ENCODE measurements around the gene MRFAP1L1. TPM values are rescaled to one million over a fixed set of nuclear protein-coding genes. Genes with fewer than 3 reads are reported as not detected.

MRFAP1L1 gene
- polyA plus RNA-seq, 2 donors = 47.1 to 54.9 TPM

DNA sequence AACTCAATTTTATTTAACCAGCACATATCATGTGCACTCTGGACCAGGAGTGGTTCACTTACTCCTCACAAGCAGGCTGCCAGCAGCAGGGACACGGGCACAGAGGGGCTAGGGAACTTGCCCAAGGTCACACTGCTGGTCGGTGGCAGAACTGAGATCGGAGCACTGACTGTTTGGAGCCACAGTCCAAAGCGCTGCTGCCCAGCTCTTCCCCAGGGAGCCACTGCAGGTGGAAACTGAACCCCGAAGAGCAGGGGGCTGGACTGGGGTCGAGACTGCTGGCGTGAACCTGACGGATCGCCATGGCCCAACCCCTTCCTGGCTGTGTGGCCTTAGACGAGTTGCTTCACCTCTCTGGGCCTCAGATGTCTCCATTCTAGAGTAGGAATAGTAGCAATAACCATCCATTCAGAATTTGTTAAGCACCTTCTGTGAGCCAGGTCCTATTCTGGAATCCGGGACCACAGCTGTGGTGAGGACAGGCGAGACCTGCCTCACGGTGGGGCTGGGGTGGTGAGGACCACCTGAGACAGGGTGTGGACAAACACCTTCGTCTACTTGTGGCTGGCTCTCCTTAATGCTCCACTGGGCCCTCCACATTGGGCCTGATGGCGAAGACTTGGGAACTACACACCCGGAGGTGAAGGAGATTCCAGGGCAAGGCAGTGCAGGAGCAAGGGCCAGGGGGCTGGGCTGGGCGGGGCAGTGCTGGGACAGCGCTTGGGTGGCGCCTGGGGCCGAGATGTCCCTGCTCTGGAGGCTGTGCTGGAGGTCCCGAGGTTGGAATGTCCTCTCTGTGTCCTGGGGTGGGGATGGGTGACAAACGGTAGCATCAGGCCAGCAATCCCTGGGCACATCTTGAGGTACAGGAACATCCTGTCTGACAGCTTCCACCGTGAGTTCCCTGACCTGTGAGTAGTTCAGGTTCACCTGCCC, 40.9 kb upstream of the MRFAP1L1 start:
- Histone ChIP-seq H3K4me1 (ENCODE audit: control insufficient read depth in 2 of 2, insufficient read depth in 2 of 2, low read length in 1 of 2) (peaks cover 8 to 43% of the 10 kb centered on the region in 2 donors), H3K36me3 (ENCODE audit: control insufficient read depth in 2 of 2, insufficient read depth in 2 of 2, low read length in 1 of 2) (no peaks in the 10 kb centered on the region), H3K9me3 (ENCODE audit: control insufficient read depth in 2 of 2, insufficient read depth in 1 of 2, low read depth in 1 of 2, low read length in 1 of 2) (no peaks in the 10 kb centered on the region), H3K4me3 (ENCODE audit: low read depth in 1 of 2, low read length in 2 of 2) (no peak overlapping the region), H3K27ac (ENCODE audit: low read depth in 2 of 2, low read length in 1 of 2) (peak overlapping the region; percentile 91 to 96), H3K27me3 (ENCODE audit: control insufficient read depth in 1 of 2, insufficient read depth in 2 of 2, low read length in 2 of 2) (no peaks in the 10 kb centered on the region)
- WGBS, 2 donors = 71 to 78% methylated on average over 23 of the region's 23 CpGs

DNA sequence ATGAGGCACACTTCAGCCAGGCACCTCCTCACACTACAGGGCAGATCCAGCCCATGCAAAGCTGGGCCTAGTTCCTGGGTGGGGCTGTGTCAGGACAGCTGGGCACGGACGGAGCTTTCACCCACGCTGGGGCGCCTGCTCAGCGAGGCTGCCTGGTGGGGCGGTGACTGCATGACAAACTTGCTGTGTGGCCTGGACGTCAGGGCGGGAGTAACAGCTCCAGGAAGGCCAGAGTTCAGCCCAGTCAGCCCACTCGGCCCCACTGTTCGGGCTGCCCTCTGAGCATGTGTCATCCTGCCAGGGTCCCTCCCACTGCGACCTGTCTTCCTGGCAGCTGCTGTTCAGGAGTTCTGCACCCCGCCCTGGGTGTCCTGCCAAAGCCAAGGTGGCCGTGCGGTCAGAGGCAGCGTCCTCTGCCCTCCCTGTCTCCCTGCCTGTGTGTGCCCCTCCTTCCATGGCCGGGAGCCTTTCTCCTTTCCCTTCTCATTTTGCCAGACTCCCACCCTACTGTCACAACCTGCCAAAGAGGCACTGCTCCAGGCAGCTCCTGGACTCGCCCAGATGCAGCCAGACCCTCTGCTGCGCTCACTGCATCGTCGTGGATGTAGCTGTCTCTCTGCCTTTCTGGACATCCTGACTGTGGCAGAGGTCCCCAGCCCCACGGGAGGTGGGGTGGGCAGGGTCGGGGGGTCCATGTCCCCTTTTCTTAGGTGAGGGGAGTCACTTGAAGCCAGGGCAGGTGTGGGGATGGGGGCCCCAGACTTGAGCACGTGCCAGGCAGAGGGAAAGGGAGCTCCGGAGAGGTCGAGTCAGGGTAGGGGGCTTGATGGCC, 39.9 kb upstream of the MRFAP1L1 start:
- no peaks in the 10 kb centered on the region for H3K36me3 ChIP-seq (ENCODE audit: control insufficient read depth in 2 of 2, insufficient read depth in 2 of 2, low read length in 1 of 2)
- H3K9me3 ChIP-seq (ENCODE audit: control insufficient read depth in 2 of 2, insufficient read depth in 1 of 2, low read depth in 1 of 2, low read length in 1 of 2) = no peaks in the 10 kb centered on the region
- no peak overlapping the region for H3K4me3 ChIP-seq (ENCODE audit: low read depth in 1 of 2, low read length in 2 of 2)
- no peaks in the 10 kb centered on the region for H3K27me3 ChIP-seq (ENCODE audit: control insufficient read depth in 1 of 2, insufficient read depth in 2 of 2, low read length in 2 of 2)
- WGBS, 2 donors = 35 to 40% methylated on average over 25 of the region's 25 CpGs
- peak overlapping the region; percentile 91 to 96 for H3K27ac ChIP-seq (ENCODE audit: low read depth in 2 of 2, low read length in 1 of 2)
- H3K4me1 ChIP-seq (ENCODE audit: control insufficient read depth in 2 of 2, insufficient read depth in 2 of 2, low read length in 1 of 2) = peaks cover 8 to 43% of the 10 kb centered on the region in 2 donors

DNA sequence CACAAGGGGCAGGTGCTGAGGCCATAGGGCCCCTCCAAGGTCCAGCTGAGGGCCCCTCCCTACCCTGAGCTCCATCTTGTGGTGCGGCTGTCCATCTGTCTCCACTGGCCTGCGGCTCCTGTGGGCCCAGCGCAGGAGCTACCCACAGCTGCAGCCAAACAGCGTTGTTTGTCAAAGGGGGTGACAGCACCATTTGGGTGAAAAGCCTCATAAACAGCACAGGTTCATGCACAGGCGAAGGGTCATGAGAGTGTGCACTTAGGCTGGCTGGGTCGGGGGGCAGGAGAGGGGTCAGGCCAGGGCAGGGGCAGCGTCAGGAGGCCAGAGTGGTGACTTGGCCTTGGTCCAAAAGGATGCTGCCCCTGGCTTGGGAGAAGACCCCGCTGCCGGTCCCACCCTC, 38.6 kb upstream of the MRFAP1L1 start:
- Histone ChIP-seq H3K36me3 (ENCODE audit: control insufficient read depth in 2 of 2, insufficient read depth in 2 of 2, low read length in 1 of 2) (no peaks in the 10 kb centered on the region), H3K27me3 (ENCODE audit: control insufficient read depth in 1 of 2, insufficient read depth in 2 of 2, low read length in 2 of 2) (no peaks in the 10 kb centered on the region), H3K9me3 (ENCODE audit: control insufficient read depth in 2 of 2, insufficient read depth in 1 of 2, low read depth in 1 of 2, low read length in 1 of 2) (no peaks in the 10 kb centered on the region), H3K4me1 (ENCODE audit: control insufficient read depth in 2 of 2, insufficient read depth in 2 of 2, low read length in 1 of 2) (peaks cover 8 to 43% of the 10 kb centered on the region in 2 donors), H3K27ac (ENCODE audit: low read depth in 2 of 2, low read length in 1 of 2) (peak overlapping the region; percentile 68 to 77), H3K4me3 (ENCODE audit: low read depth in 1 of 2, low read length in 2 of 2) (no peak overlapping the region)
- WGBS, 2 donors = 84 to 90% methylated on average over 9 of the region's 9 CpGs

DNA sequence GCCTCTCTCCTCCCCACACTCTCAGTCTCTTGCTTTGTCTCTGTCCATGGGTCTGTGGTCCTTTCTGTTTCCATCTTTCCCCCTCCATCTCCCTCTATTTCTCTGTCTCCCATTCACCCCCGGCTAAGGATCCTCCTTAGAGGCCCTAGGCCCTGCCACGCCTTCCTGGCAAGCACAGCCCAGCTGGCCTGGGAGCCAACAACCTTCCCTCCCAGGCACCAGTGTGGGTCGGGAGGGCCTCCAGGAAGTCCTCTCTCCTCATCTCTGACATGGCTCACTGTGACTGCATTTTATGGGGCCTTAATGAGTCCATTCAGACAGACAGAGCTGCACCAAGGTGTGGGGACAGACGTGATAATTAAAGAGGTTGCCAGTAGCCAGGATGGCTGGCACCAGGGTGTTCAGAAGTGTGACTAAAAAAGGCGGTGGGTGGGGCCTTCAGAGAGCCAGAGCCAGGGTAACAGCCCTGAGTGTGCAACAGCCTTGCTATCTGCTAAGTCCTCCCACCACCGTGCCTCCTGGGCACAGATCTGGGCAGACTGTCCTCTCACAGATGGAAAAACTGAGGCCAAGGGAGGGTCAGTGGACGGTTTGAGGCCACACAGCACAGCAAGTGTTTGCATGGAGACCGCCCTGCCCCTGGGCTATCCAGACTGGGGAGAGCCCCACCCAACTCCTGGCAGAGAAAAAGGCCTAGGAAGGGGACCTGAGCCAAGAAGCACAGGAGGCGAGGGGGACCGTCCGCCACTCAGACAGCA, 37.8 kb upstream of the MRFAP1L1 start:
- Histone ChIP-seq H3K9me3 (ENCODE audit: control insufficient read depth in 2 of 2, insufficient read depth in 1 of 2, low read depth in 1 of 2, low read length in 1 of 2) (no peaks in the 10 kb centered on the region), H3K27me3 (ENCODE audit: control insufficient read depth in 1 of 2, insufficient read depth in 2 of 2, low read length in 2 of 2) (no peaks in the 10 kb centered on the region), H3K4me3 (ENCODE audit: low read depth in 1 of 2, low read length in 2 of 2) (no peak overlapping the region), H3K36me3 (ENCODE audit: control insufficient read depth in 2 of 2, insufficient read depth in 2 of 2, low read length in 1 of 2) (no peaks in the 10 kb centered on the region), H3K4me1 (ENCODE audit: control insufficient read depth in 2 of 2, insufficient read depth in 2 of 2, low read length in 1 of 2) (peaks cover 8 to 43% of the 10 kb centered on the region in 2 donors), H3K27ac (ENCODE audit: low read depth in 2 of 2, low read length in 1 of 2) (peak overlapping the region; percentile 68 to 77)
- 39% methylated on average over 11 of the region's 11 CpGs for WGBS, 2 donors

DNA sequence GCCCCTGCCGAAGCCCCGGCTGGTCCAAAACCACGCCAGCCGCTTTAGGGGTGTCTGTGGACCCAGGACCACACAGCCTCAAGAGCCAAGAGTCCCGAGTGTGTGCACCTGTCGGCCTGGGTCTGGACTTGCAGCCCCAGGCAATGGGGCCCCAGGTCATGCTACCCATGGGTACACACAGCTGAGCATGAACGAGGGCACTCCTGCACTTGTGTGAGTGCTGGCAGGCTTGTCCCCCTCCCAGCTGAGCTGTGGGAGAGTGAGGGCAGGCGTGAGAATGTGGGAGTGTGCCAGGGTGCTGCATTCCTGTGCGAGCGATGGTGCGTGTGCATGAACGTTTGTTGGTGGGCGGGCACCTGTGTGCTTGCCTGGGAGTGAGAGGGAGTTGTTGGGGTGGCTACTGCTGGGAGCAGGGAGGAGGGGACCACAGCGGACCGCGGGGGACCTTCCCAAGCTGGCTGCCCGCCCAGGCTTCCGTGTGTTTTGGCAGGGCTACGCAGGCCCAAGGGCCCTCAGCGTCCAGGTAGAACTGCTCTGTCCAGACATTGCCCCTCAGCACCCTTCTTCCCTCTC, 37.1 kb upstream of the MRFAP1L1 start:
- no peaks in the 10 kb centered on the region for H3K9me3 ChIP-seq (ENCODE audit: control insufficient read depth in 2 of 2, insufficient read depth in 1 of 2, low read depth in 1 of 2, low read length in 1 of 2)
- H3K4me1 ChIP-seq (ENCODE audit: control insufficient read depth in 2 of 2, insufficient read depth in 2 of 2, low read length in 1 of 2) = peaks cover 8 to 43% of the 10 kb centered on the region in 2 donors
- 49 to 52% methylated on average over 20 of the region's 20 CpGs for WGBS, 2 donors
- H3K27me3 ChIP-seq (ENCODE audit: control insufficient read depth in 1 of 2, insufficient read depth in 2 of 2, low read length in 2 of 2) = no peaks in the 10 kb centered on the region
- no peaks in the 10 kb centered on the region for H3K36me3 ChIP-seq (ENCODE audit: control insufficient read depth in 2 of 2, insufficient read depth in 2 of 2, low read length in 1 of 2)
- no peak overlapping the region for H3K4me3 ChIP-seq (ENCODE audit: low read depth in 1 of 2, low read length in 2 of 2)
- peak overlapping the region in 1 of 2 donors; percentile 77 for H3K27ac ChIP-seq (ENCODE audit: low read depth in 2 of 2, low read length in 1 of 2)

DNA sequence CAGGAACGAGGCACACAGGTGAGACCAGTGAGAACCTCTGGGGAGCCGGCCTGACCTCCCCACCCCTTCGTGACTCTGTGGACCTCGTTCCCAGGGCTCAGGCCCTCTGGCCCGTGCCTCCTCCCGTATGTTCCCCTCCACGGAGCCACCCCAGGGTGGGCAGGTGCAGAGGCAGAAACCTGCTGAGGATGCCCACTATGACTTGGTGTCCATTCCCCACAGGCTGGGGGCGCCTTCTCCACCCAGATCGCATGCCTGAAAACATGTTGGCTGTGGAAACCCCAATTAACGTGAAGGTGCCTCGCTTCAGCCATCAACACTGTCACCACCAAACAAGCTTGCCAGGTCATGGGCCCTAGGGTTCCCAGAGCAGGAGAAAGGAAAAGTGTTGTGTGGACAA, 33.3 kb upstream of the MRFAP1L1 start:
- WGBS, 2 donors = 84 to 87% methylated on average over 11 of the region's 11 CpGs
- Histone ChIP-seq H3K27ac (ENCODE audit: low read depth in 2 of 2, low read length in 1 of 2) (no peak overlapping the region), H3K27me3 (ENCODE audit: control insufficient read depth in 1 of 2, insufficient read depth in 2 of 2, low read length in 2 of 2) (no peaks in the 10 kb centered on the region), H3K4me1 (ENCODE audit: control insufficient read depth in 2 of 2, insufficient read depth in 2 of 2, low read length in 1 of 2) (peaks cover 4 to 17% of the 10 kb centered on the region in 2 donors), H3K4me3 (ENCODE audit: low read depth in 1 of 2, low read length in 2 of 2) (no peak overlapping the region), H3K36me3 (ENCODE audit: control insufficient read depth in 2 of 2, insufficient read depth in 2 of 2, low read length in 1 of 2) (no peaks in the 10 kb centered on the region), H3K9me3 (ENCODE audit: control insufficient read depth in 2 of 2, insufficient read depth in 1 of 2, low read depth in 1 of 2, low read length in 1 of 2) (no peaks in the 10 kb centered on the region)

DNA sequence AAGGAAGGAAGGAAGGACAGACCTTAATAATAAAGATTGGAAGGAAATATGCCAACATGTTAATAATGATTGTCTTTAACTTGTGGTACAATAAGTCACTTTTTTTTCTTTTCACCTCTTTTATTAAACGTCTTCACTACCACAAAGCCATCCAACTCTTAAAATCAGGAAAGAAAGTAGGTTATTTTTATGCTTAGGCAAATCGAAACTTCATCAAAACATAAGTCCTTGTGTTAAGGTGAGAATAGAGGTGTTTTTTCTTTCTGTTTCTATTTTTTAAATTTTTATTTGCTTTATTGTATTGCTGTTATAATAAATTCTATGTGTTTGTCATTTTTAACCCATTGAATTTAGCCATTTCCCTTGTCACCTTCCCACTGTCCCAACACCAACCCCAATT, 32.8 kb upstream of the MRFAP1L1 start:
- H3K4me1 ChIP-seq (ENCODE audit: control insufficient read depth in 2 of 2, insufficient read depth in 2 of 2, low read length in 1 of 2) = peaks cover 4 to 13% of the 10 kb centered on the region in 2 donors
- H3K9me3 ChIP-seq (ENCODE audit: control insufficient read depth in 2 of 2, insufficient read depth in 1 of 2, low read depth in 1 of 2, low read length in 1 of 2) = no peaks in the 10 kb centered on the region
- H3K4me3 ChIP-seq (ENCODE audit: low read depth in 1 of 2, low read length in 2 of 2) = no peak overlapping the region
- H3K36me3 ChIP-seq (ENCODE audit: control insufficient read depth in 2 of 2, insufficient read depth in 2 of 2, low read length in 1 of 2) = no peaks in the 10 kb centered on the region
- no peak overlapping the region for H3K27ac ChIP-seq (ENCODE audit: low read depth in 2 of 2, low read length in 1 of 2)
- WGBS, 2 donors = 65 to 69% methylated on average over 2 of the region's 2 CpGs
- no peaks in the 10 kb centered on the region for H3K27me3 ChIP-seq (ENCODE audit: control insufficient read depth in 1 of 2, insufficient read depth in 2 of 2, low read length in 2 of 2)

DNA sequence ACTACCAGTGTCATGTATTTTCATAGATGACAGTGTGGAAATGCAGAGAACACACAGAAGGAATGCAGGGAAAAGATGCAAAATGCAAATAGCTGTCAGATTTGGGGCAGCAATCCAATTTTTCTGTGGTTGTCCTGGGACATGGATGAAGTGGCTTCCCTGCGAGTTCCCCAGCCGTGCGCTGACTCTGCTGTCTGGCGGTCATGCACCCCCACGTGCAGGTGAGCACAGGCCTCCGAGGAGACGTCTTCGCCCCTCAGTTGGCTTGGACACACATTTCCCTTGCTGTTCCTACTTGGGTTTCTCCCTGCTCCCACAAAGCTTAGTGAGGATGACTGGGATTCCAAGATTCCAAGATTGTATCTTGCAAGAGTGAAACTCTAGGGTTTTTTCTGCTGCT, 30.7 kb upstream of the MRFAP1L1 start:
- no peaks in the 10 kb centered on the region for H3K4me1 ChIP-seq (ENCODE audit: control insufficient read depth in 2 of 2, insufficient read depth in 2 of 2, low read length in 1 of 2)
- H3K27ac ChIP-seq (ENCODE audit: low read depth in 2 of 2, low read length in 1 of 2) = no peak overlapping the region
- WGBS, 2 donors = 88% methylated on average over 8 of the region's 8 CpGs
- no peak overlapping the region for H3K4me3 ChIP-seq (ENCODE audit: low read depth in 1 of 2, low read length in 2 of 2)
- H3K27me3 ChIP-seq (ENCODE audit: control insufficient read depth in 1 of 2, insufficient read depth in 2 of 2, low read length in 2 of 2) = no peaks in the 10 kb centered on the region
- no peaks in the 10 kb centered on the region for H3K9me3 ChIP-seq (ENCODE audit: control insufficient read depth in 2 of 2, insufficient read depth in 1 of 2, low read depth in 1 of 2, low read length in 1 of 2)
- no peaks in the 10 kb centered on the region for H3K36me3 ChIP-seq (ENCODE audit: control insufficient read depth in 2 of 2, insufficient read depth in 2 of 2, low read length in 1 of 2)

DNA sequence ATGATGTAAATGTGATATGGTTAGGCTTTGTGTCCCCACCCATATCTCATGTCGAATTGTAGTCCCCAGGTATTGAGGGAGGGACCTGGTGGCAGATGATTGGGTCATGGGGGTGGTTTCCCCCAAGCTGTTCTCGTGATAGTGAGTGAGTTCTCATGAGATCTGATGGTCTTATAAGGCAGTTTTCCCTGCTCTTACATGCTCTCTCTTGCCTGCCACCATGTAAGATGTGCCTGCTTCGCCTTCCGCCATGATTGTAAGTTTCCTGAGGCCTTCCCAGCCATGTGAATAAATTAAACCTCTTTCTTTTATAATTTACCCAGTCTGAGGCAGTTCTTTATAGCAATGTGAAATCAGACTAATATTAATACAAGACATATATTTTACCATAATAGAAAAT, 30.3 kb upstream of the MRFAP1L1 start:
- 86 to 91% methylated on average over 4 of the region's 4 CpGs for WGBS, 2 donors
- Histone ChIP-seq H3K4me3 (ENCODE audit: low read depth in 1 of 2, low read length in 2 of 2) (no peak overlapping the region), H3K27ac (ENCODE audit: low read depth in 2 of 2, low read length in 1 of 2) (no peak overlapping the region), H3K36me3 (ENCODE audit: control insufficient read depth in 2 of 2, insufficient read depth in 2 of 2, low read length in 1 of 2) (no peaks in the 10 kb centered on the region), H3K9me3 (ENCODE audit: control insufficient read depth in 2 of 2, insufficient read depth in 1 of 2, low read depth in 1 of 2, low read length in 1 of 2) (no peaks in the 10 kb centered on the region), H3K4me1 (ENCODE audit: control insufficient read depth in 2 of 2, insufficient read depth in 2 of 2, low read length in 1 of 2) (no peaks in the 10 kb centered on the region), H3K27me3 (ENCODE audit: control insufficient read depth in 1 of 2, insufficient read depth in 2 of 2, low read length in 2 of 2) (no peaks in the 10 kb centered on the region)
